ENCODE data around the gene CEP192. TPM values are rescaled to one million over a fixed set of nuclear protein-coding genes. Genes with fewer than 3 reads are reported as not detected.

Gene CEP192
- total RNA-seq (10 to 100 TPM; 10.3 to 20.7 (median 14.0) TPM), polyA plus RNA-seq (10 to 100 TPM in 1 of 2 donors, 1 to 10 TPM in 1; 6.7 to 21.7 TPM)

- no peaks in the 10 kb centered on the region for H3K36me3 ChIP-seq
- DNase-seq (peak; percentile 96 to 99 (median 97)), ATAC-seq (peak; percentile 96 to 100 (median 98)), FAIRE-seq (peak; percentile 97)
- H3K27ac ChIP-seq, result peak within 1 kb of the TSS; percentile 61 to 93 (median 85)
- intact Hi-C loops (cut with DNase I), result no loop called here
- H3K4me3 ChIP-seq, result peak within 1 kb of the TSS; percentile 69 to 98 (median 86)
- no peaks in the 10 kb centered on the region for H3K9me3 ChIP-seq
- 0 to 1% methylated on average over 73 of the region's 73 CpGs for WGBS, 2 donors
- no peak for TF ChIP-seq CTCF (IDR thresholded peaks at IDR 0.05)
- H3K4me1 ChIP-seq, result peaks cover 0 to 9% (median 9%) of the 10 kb centered on the region in 3 donors
- H3K27me3 ChIP-seq, result no peaks in the 10 kb centered on the region
Observed at GRCh38 chr18:12990967-12991820, at the start of gene CEP192. Gene CEP192, plus strand, starts transcription at chr18:12991362. Its CDS starts 8,063 bp downstream, at chr18:12999425.

GRCh38 chr18:12943215-12943614 lies 47.9 kb upstream of the CEP192 start:
- Histone ChIP-seq H3K4me3 (no peak overlapping the region), H3K36me3 (no peaks in the 10 kb centered on the region), H3K4me1 (peaks cover 0 to 21% (median 10%) of the 10 kb centered on the region in 3 donors), H3K27me3 (no peaks in the 10 kb centered on the region), H3K27ac (no peak overlapping the region), H3K9me3 (no peaks in the 10 kb centered on the region)
- TF ChIP-seq CTCF (IDR thresholded peaks at IDR 0.05), result no peak
- no peak for FAIRE-seq
- intact Hi-C loops (cut with DNase I), result no loop called here
- DNase-seq, result no peak
- WGBS, 2 donors, result 69 to 72% methylated on average over 4 of the region's 4 CpGs
- ATAC-seq, result no peak

GRCh38 chr18:12944709-12945108 lies 46.5 kb upstream of the CEP192 start:
- Histone ChIP-seq H3K4me3 (no peak overlapping the region), H3K27ac (peak overlapping the region; percentile 19 to 70 (median 40)), H3K4me1 (peaks cover 0 to 21% (median 10%) of the 10 kb centered on the region in 3 donors), H3K36me3 (no peaks in the 10 kb centered on the region), H3K27me3 (no peaks in the 10 kb centered on the region), H3K9me3 (no peaks in the 10 kb centered on the region)
- intact Hi-C loops (cut with DNase I), result no loop called here
- TF ChIP-seq CTCF (IDR thresholded peaks at IDR 0.05), result no peak
- WGBS, 2 donors, result 8 to 9% methylated on average over 4 of the region's 4 CpGs
- FAIRE-seq (no peak), DNase-seq (peak; percentile 74 to 92 (median 90)), ATAC-seq (peak; percentile 17 to 49 (median 39))

GRCh38 chr18:12946549-12947284 lies 44.4 kb upstream of the CEP192 start:
- H3K27me3 ChIP-seq, result no peaks in the 10 kb centered on the region
- H3K4me3 ChIP-seq, result peak overlapping the region; percentile 22 to 63 (median 52)
- WGBS, 2 donors, result 5 to 6% methylated on average over 15 of the region's 15 CpGs
- peak overlapping the region; percentile 87 to 98 (median 93) for H3K27ac ChIP-seq
- DNase-seq (peak in 3 of 6 donors; percentile 31 to 60 (median 55)), ATAC-seq (peak in 2 of 4 donors; percentile 1 to 3), FAIRE-seq (no peak)
- TF ChIP-seq CTCF (IDR thresholded peaks at IDR 0.05), result no peak
- H3K36me3 ChIP-seq, result no peaks in the 10 kb centered on the region
- H3K9me3 ChIP-seq, result no peaks in the 10 kb centered on the region
- intact Hi-C loops (cut with DNase I), result no loop called here
- H3K4me1 ChIP-seq, result peaks cover 0 to 21% (median 10%) of the 10 kb centered on the region in 3 donors

Data from pancreas (tissue), 10 donors.